ENCODE results near the gene MYPN.
"Not testable (repeated sequence)": the region's sequence is repeated elsewhere in the genome, so short reads cannot be mapped to it uniquely, and the experiment has no call there.

The MYPN gene

DNA sequence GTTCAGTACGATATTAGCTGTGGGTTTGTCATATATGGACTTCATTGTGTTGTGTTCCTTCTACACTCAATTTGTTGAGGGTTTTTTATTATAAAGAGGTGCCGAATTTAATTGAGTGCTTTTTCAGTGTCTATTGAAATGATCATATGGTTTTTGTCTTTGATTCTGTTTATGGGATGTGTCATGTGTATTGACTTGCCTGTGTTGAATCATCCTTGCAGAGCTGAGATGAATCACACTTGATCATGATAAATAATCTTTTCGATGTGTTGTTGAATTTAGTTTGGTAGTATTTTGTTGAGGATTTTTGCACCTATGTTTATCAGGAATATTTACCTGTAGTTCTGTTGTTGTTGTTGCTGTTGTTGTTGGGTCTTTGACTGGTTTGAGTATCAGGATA is 82.8 kb downstream of the MYPN start:
- no peaks in the 10 kb centered on the region for H3K36me3 ChIP-seq
- H3K9me3 ChIP-seq = no peaks in the 10 kb centered on the region
- H3K27ac ChIP-seq = no peak overlapping the region
- peaks cover 0 to 11% of the 10 kb centered on the region in 2 experiments for H3K4me1 ChIP-seq (ENCODE audit: control insufficient read depth in 1 of 2, insufficient read depth in 1 of 2, low read depth in 1 of 2, low read length in 1 of 2)
- H3K27me3 ChIP-seq = peaks cover 8% of the 10 kb centered on the region
- H3K4me3 ChIP-seq (ENCODE audit: low read depth in 1 of 2, low read length in 1 of 2) = no peak overlapping the region
- no peak for TF ChIP-seq CTCF (IDR thresholded peaks at IDR 0.05)

DNA sequence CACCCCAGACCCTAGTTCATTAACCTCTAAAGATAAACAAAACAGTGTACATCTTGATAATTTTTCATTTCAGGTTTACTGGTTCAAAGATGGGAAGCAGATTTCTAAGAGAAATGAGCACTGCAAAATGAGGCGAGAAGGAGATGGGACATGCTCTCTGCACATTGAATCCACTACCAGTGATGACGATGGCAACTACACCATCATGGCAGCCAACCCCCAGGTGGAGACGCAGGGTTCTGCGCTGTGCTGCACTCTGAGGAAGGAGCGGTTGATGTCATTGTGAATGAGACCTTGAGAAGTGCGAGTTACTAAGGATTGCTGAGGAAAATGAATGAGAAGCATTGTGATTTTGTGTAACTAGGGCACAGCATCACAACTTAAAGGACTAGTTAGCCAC is 85.0 kb downstream of the MYPN start:
- peaks cover 3% of the 10 kb centered on the region for H3K27me3 ChIP-seq
- H3K27ac ChIP-seq = no peak overlapping the region
- no peaks in the 10 kb centered on the region for H3K9me3 ChIP-seq
- no peak overlapping the region for H3K4me3 ChIP-seq (ENCODE audit: low read depth in 1 of 2, low read length in 1 of 2)
- H3K4me1 ChIP-seq (ENCODE audit: control insufficient read depth in 1 of 2, insufficient read depth in 1 of 2, low read depth in 1 of 2, low read length in 1 of 2) = peaks cover 0 to 11% of the 10 kb centered on the region in 2 experiments
- no peaks in the 10 kb centered on the region for H3K36me3 ChIP-seq
- TF ChIP-seq CTCF (IDR thresholded peaks at IDR 0.05) = no peak

DNA sequence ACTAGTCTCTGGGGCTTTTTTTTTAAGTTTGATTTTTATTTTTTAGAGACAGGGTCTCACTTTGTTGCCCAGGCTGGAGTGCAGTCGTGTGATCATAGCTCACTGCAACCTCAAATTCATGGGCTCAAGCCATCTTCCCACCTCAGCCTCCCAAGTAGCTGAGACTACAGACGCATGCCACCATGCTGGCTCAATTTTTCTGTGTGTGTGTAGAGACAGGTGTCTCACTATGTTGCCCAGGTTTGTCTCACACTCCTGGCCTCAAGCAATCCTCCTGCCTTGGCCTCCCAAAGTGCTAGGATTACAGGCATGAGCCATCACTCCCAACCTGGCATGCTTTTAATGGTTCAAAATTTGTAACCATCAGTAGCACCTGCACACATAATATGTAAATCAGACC is 86.5 kb downstream of the MYPN start:
- H3K27me3 ChIP-seq; H3K9me3 ChIP-seq; H3K27ac ChIP-seq; H3K4me3 ChIP-seq (ENCODE audit: low read depth in 1 of 2, low read length in 1 of 2); H3K36me3 ChIP-seq: not testable (repeated sequence)
- peaks cover 0 to 16% of the 10 kb centered on the region in 2 experiments for H3K4me1 ChIP-seq (ENCODE audit: control insufficient read depth in 1 of 2, insufficient read depth in 1 of 2, low read depth in 1 of 2, low read length in 1 of 2)

DNA sequence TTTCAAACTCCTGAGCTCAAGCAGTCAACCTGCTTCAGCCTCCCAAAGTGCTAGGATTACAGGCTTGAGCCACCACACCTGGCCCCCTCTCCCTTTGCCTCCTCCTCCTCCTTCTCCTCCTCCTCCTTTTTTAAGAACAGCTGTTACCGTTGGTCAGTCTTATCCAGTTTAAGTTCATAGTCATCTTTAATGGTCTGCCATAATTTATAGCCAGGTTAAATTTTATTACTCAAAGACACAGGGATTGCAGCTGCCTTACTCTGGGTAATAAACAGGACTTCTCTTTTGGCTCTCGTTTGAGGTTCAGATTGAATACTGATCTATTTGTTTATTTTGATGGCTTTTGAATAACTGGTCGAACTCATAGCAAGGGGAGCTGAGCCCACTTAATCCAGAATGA is 87.4 kb downstream of the MYPN start:
- no peak for TF ChIP-seq CTCF (IDR thresholded peaks at IDR 0.05)
- H3K27me3 ChIP-seq = peaks cover 3% of the 10 kb centered on the region
- no peaks in the 10 kb centered on the region for H3K36me3 ChIP-seq

GRCh38 chr10:68202960-68203353 is 93.7 kb downstream of the MYPN start:
- Histone ChIP-seq H3K36me3 (no peaks in the 10 kb centered on the region), H3K27me3 (no peaks in the 10 kb centered on the region), H3K4me1 (ENCODE audit: control insufficient read depth in 1 of 2, insufficient read depth in 1 of 2, low read depth in 1 of 2, low read length in 1 of 2) (peaks cover 30% of the 10 kb centered on the region in 2 experiments), H3K27ac (peak overlapping the region; percentile 87), H3K4me3 (ENCODE audit: low read depth in 1 of 2, low read length in 1 of 2) (peak overlapping the region; percentile 39 to 44), H3K9me3 (no peaks in the 10 kb centered on the region)
- TF ChIP-seq CTCF (IDR thresholded peaks at IDR 0.05) = no peak

More for the DNA sequence above, 87.4 kb downstream of the MYPN start:
- Histone ChIP-seq H3K4me1 (ENCODE audit: control insufficient read depth in 1 of 2, insufficient read depth in 1 of 2, low read depth in 1 of 2, low read length in 1 of 2) (peaks cover 3 to 17% of the 10 kb centered on the region in 2 experiments), H3K27ac (no peak overlapping the region), H3K9me3 (no peaks in the 10 kb centered on the region), H3K4me3 (ENCODE audit: low read depth in 1 of 2, low read length in 1 of 2) (no peak overlapping the region)

- Histone ChIP-seq H3K27me3 (peaks cover 10% of the 10 kb centered on the region), H3K4me3 (ENCODE audit: low read depth in 1 of 2, low read length in 1 of 2) (no peak overlapping the region), H3K9me3 (no peaks in the 10 kb centered on the region), H3K4me1 (ENCODE audit: control insufficient read depth in 1 of 2, insufficient read depth in 1 of 2, low read depth in 1 of 2, low read length in 1 of 2) (peaks cover 9 to 10% of the 10 kb centered on the region in 2 experiments), H3K27ac (no peak overlapping the region), H3K36me3 (no peaks in the 10 kb centered on the region)
- TF ChIP-seq CTCF (IDR thresholded peaks at IDR 0.05) = no peak
Measured at GRCh38 chr10:68208424-68209042, 99.2 kb downstream of the MYPN start.
